Common myeloid progenitor, CD34-positive (primary cell): ENCODE measurements around the gene BRINP1.

Source experiments
- CTCF ChIA-PET: fragments of 350-600 bp; sonication (Branson Sonifier 250); formaldehyde crosslinking; loops from one replicate; lab custom pipeline; 2021; ENCODE audit warnings: antibody characterized with exemption; lab: Charles Lee
- POLR2A ChIA-PET: fragments of 350-600 bp; sonication (Branson Sonifier 250); formaldehyde crosslinking; loops from one replicate; lab custom pipeline; 2021; ENCODE audit warnings: antibody characterized with exemption; lab: Charles Lee
- DNase-seq, 3 donors: peaks; one replicate each; pipeline versions ENCODE4 v3.0.0 to v3.0.0-alpha.2; 2013
- H3K27ac ChIP-seq, 2 experiments: 1 replicate in 1 of 2; 2 replicates in 1 of 2; pipeline ENCODE4 v1.7.0; 2013; ENCODE audit warnings: inconsistent platforms in 2 of 2, low read length in 2 of 2, mild to moderate bottlenecking in 2 of 2, low read depth in 1 of 2, moderate library complexity in 1 of 2; ENCODE audit not compliant: severe bottlenecking in 2 of 2, insufficient read depth in 1 of 2, poor library complexity in 1 of 2
- H3K27me3 ChIP-seq, 5 experiments: replicated peaks in 2 of 5; 1 replicate in 3 of 5; 2 replicates in 2 of 5; pipeline versions ENCODE4 v1.6.1 to v1.7.0; 2013; ENCODE audit warnings: low read length in 4 of 5, mild to moderate bottlenecking in 2 of 5, moderate library complexity in 2 of 5, inconsistent platforms in 1 of 5; ENCODE audit not compliant: insufficient read depth in 5 of 5, control insufficient read depth in 4 of 5
- H3K36me3 ChIP-seq, 4 experiments: 1 replicate in 2 of 4; 2 replicates in 2 of 4; pipeline versions ENCODE4 v1.6.1 to v1.7.0; 2013; ENCODE audit warnings: low read length in 3 of 4, control low read depth in 1 of 4, mild to moderate bottlenecking in 1 of 4; ENCODE audit not compliant: control insufficient read depth in 4 of 4, insufficient read depth in 4 of 4
- H3K4me1 ChIP-seq, 4 experiments: 1 replicate in 3 of 4; 2 replicates in 1 of 4; pipeline versions ENCODE4 v1.6.1 to v1.7.1; 2013; ENCODE audit warnings: low read length in 3 of 4, mild to moderate bottlenecking in 3 of 4, control low read depth in 1 of 4, inconsistent platforms in 1 of 4, moderate library complexity in 1 of 4; ENCODE audit not compliant: control insufficient read depth in 4 of 4, insufficient read depth in 4 of 4; ENCODE audit errors: control extremely low read depth in 1 of 4
- H3K4me3 ChIP-seq, 7 experiments: 1 replicate in 4 of 7; 2 replicates in 3 of 7; pipeline versions ENCODE4 v1.5.1 to v1.7.0; 2013; ENCODE audit warnings: mild to moderate bottlenecking in 7 of 7, low read length in 6 of 7, moderate library complexity in 6 of 7, inconsistent platforms in 2 of 7, low read depth in 2 of 7, control low read depth in 1 of 7; ENCODE audit not compliant: insufficient read depth in 4 of 7, control insufficient read depth in 1 of 7; ENCODE audit errors: extremely low read depth in 1 of 7
- H3K9me3 ChIP-seq, 5 experiments: 1 replicate in 4 of 5; 2 replicates in 1 of 5; pipeline versions ENCODE4 v1.6.1 to v1.7.1; 2013; ENCODE audit warnings: low read length in 4 of 5, mild to moderate bottlenecking in 2 of 5, inconsistent platforms in 1 of 5, low read depth in 1 of 5, moderate library complexity in 1 of 5; ENCODE audit not compliant: control insufficient read depth in 4 of 5, insufficient read depth in 2 of 5; ENCODE audit errors: control extremely low read depth in 1 of 5
- WGBS: methylation state at CpG from one replicate; pipeline ENCODE4 v1.1.5; 2013; ENCODE audit not compliant: insufficient coverage; 5-methylcytosine and 5-hydroxymethylcytosine counted together

The BRINP1 gene

GRCh38 chr9:119137479-119137878, 231.8 kb downstream of the BRINP1 start:
- 83% methylated on average over 2 of the region's 2 CpGs for WGBS
- POLR2A ChIA-PET: no interaction called here
- Histone ChIP-seq H3K4me3 (no peak overlapping the region), H3K27me3 (no peaks in the 10 kb centered on the region), H3K9me3 (no peaks in the 10 kb centered on the region), H3K36me3 (no peaks in the 10 kb centered on the region), H3K4me1 (no peaks in the 10 kb centered on the region), H3K27ac (no peak overlapping the region)
- CTCF ChIA-PET: no interaction called here
- DNase-seq: no peak

- CTCF ChIA-PET: no interaction called here
- no peak overlapping the region for H3K4me3 ChIP-seq
- H3K9me3 ChIP-seq: no peaks in the 10 kb centered on the region
- no peaks in the 10 kb centered on the region for H3K27me3 ChIP-seq
- WGBS: 67% methylated on average over 1 of the region's 2 CpGs
- POLR2A ChIA-PET: no interaction called here
- H3K4me1 ChIP-seq: no peaks in the 10 kb centered on the region
- H3K27ac ChIP-seq: no peak overlapping the region
- no peaks in the 10 kb centered on the region for H3K36me3 ChIP-seq
- no peak for DNase-seq
These were observed 243.2 kb downstream of the BRINP1 start for GRCh38 chr9:119126040-119126439.

- no peak for DNase-seq
- Histone ChIP-seq H3K9me3 (no peaks in the 10 kb centered on the region), H3K27ac (no peak overlapping the region), H3K27me3 (no peaks in the 10 kb centered on the region), H3K36me3 (no peaks in the 10 kb centered on the region), H3K4me1 (no peaks in the 10 kb centered on the region), H3K4me3 (no peak overlapping the region)
- ChIA-PET POLR2A (no interaction called here), CTCF (no interaction called here)
- no CpG with 5 or more reads among the region's 1 CpG for WGBS
These were observed 247.3 kb downstream of the BRINP1 start for GRCh38 chr9:119121899-119122298.

- Histone ChIP-seq H3K27ac (no peak overlapping the region), H3K36me3 (no peaks in the 10 kb centered on the region), H3K9me3 (no peaks in the 10 kb centered on the region), H3K4me3 (no peak overlapping the region), H3K27me3 (no peaks in the 10 kb centered on the region), H3K4me1 (no peaks in the 10 kb centered on the region)
- ChIA-PET CTCF (no interaction called here), POLR2A (no interaction called here)
- no peak for DNase-seq
These were observed 251.8 kb downstream of the BRINP1 start for GRCh38 chr9:119117409-119117808.
